Suppressor macrophage (primary cell): ENCODE results near the gene ATF4.

ENCODE experiments used
- DNase-seq, 4 experiments: peaks; one replicate each; pipeline ENCODE4 v3.0.0-alpha.2; 2020 to 2022

Gene ATF4

GRCh38 chr22:39558950-39559349 lies 38.6 kb downstream of the ATF4 start:
- DNase-seq = no peak

GRCh38 chr22:39559456-39560105 lies 39.2 kb downstream of the ATF4 start:
- peak in 2 of 4 experiments; percentile 27 to 49 for DNase-seq

GRCh38 chr22:39560127-39560526 lies 39.8 kb downstream of the ATF4 start:
- no peak for DNase-seq

- no peak for DNase-seq
Observed at GRCh38 chr22:39562839-39563489, 42.6 kb downstream of the ATF4 start.

- DNase-seq = no peak
Observed at GRCh38 chr22:39563571-39564428, 43.4 kb downstream of the ATF4 start.

GRCh38 chr22:39565414-39565944 lies 45.1 kb downstream of the ATF4 start:
- no peak for DNase-seq

- no peak for DNase-seq
Observed at GRCh38 chr22:39567135-39567946, 47.0 kb downstream of the ATF4 start.

- no peak for DNase-seq
Observed at GRCh38 chr22:39568278-39568981, 48.1 kb downstream of the ATF4 start.

- no peak for DNase-seq
Observed at GRCh38 chr22:39569066-39569465, 48.7 kb downstream of the ATF4 start.

GRCh38 chr22:39570226-39570625 lies 49.9 kb downstream of the ATF4 start:
- no peak for DNase-seq

GRCh38 chr22:39570665-39571064 lies 50.3 kb downstream of the ATF4 start, which contains the start of gene CACNA1I:
Gene CACNA1I (plus strand): TSS chr22:39570753. CDS start chr22:39570753, 0 bp downstream.
- no peak for DNase-seq

GRCh38 chr22:39571538-39571937 lies 51.2 kb downstream of the ATF4 start:
- no peak for DNase-seq
